ENCODE results near the gene C1orf167. TPM values are rescaled to one million over a fixed set of nuclear protein-coding genes. Genes with fewer than 3 reads are reported as not detected.

C1orf167 gene
- total and polyA plus RNA-seq, 2 of the 13 experiments (the other 11 are each of a cell fraction or from before 2014, with no cell fraction given): not detected

DNA sequence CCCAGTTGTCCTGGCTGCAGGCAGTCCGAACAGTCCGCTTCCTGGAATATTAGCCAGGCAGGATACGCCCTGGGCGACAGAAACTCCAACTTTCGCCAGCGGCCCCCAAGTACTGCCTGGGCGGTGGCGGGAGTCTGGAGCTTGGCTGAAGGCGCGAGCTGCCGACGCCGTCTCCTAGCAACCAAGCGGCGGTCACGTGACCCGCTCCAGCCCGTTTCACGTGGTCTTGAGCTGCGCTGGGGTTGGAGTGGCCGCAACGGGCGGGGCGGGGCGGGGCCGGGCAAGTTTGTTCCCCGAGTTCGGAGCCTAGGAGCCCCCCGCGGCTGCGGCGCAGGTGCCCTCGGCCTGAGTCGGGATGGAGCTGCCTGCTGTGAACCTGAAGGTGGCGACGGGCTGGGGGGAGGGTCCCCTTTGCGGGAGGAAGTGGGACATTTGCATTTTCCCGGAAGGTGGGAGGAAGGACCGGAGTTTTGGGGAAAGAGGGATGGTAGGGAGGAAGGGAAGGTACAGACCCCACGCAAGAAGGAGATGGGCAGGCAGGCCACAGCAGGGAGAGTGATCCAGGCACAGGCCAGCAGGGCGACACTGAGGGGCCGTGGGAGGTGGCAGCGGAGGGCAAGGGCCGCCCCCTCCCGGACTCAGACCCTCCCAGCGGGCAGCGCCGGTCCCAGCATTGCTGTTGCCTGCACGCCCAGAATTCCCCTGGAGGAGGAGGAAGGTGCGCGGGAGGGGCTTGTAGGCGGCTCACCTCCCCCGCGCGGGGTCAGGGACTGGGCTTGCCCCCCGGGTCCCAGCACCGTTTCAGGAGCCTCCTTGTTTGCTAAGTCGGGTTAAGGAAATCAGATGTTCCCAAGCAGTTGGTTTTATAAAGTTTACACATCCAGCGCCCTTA, 25.9 kb upstream of the C1orf167 start, which contains the start of gene AGTRAP (continued):
- TF ChIP-seq, protein P1, sequence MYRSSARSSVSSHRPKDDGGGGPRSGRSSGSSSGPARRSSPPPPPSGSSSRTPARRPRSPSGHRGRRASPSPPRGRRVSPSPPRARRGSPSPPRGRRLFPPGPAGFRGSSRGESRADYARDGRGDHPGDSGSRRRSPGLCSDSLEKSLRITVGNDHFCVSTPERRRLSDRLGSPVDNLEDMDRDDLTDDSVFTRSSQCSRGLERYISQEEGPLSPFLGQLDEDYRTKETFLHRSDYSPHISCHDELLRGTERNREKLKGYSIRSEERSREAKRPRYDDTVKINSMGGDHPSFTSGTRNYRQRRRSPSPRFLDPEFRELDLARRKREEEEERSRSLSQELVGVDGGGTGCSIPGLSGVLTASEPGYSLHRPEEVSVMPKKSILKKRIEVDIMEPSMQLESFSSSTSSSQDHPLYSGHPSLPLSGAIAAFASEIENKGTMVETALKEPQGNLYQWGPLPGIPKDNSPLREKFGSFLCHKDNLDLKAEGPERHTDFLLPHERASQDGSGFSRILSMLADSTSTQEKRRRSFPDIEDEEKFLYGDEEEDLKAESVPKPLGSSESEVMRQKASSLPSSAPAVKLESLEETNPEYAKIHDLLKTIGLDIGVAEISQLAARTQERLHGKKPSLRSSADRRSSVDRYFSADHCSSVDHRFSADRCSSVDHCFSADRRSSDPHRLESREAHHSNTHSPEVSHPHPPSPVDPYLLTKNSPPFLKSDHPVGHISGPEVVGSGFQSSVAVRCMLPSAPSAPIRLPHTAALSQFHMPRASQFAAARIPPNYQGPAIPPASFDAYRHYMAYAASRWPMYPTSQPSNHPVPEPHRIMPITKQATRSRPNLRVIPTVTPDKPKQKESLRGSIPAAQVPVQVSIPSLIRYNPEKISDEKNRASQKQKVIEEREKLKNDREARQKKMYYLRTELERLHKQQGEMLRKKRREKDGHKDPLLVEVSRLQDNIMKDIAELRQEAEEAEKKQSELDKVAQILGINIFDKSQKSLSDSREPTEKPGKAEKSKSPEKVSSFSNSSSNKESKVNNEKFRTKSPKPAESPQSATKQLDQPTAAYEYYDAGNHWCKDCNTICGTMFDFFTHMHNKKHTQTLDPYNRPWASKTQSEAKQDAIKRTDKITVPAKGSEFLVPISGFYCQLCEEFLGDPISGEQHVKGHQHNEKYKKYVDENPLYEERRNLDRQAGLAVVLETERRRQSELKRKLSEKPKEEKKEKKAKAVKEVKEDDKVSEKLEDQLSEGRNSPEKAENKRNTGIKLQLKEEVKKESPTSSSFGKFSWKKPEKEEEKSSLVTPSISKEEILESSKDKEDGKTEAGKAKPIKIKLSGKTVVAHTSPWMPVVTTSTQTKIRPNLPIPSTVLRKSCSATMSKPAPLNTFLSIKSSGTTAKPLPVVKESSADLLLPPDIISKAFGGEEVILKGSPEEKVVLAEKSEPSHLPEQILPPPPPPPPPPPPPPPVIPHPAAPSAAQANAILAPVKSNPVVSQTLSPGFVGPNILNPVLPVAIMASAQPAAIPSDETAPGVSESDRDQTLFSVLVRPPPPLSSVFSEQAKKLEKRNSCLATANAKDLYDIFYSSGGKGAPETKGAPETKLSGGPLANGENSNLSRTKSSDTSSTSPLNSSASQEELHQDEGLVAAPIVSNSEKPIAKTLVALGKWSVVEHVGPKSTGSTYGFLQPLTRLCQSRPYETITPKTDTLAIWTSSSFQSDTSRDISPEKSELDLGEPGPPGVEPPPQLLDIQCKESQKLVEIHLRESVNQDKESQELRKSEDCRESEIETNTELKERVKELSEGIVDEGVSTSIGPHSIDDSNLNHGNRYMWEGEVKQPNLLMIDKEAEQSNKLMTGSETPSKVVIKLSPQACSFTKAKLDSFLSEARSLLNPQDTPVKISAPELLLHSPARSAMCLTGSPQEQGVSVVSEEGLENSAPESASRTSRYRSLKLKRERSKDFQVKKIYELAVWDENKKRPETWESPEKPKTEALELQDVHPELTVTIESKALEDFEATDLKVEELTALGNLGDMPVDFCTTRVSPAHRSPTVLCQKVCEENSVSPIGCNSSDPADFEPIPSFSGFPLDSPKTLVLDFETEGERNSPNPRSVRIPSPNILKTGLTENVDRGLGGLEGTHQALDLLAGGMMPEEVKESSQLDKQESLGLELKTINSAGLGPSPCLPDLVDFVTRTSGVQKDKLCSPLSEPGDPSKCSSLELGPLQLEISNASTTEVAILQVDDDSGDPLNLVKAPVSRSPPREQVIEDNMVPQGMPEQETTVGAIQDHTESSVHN (CRISPR knock-in tag; IDR thresholded peaks at IDR 0.05): 0 out of 2 replicates have a peak, but pooled peaks have one; percentile 14
- TF ChIP-seq HOXA7 (CRISPR knock-in tag; IDR thresholded peaks at IDR 0.05): no peak
- TF ChIP-seq, protein P2, sequence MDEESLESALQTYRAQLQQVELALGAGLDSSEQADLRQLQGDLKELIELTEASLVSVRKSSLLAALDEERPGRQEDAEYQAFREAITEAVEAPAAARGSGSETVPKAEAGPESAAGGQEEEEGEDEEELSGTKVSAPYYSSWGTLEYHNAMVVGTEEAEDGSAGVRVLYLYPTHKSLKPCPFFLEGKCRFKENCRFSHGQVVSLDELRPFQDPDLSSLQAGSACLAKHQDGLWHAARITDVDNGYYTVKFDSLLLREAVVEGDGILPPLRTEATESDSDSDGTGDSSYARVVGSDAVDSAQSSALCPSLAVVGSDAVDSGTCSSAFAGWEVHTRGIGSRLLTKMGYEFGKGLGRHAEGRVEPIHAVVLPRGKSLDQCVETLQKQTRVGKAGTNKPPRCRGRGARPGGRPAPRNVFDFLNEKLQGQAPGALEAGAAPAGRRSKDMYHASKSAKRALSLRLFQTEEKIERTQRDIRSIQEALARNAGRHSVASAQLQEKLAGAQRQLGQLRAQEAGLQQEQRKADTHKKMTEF (CRISPR knock-in tag; IDR thresholded peaks at IDR 0.05): peak; percentile 65; the same call in 1 of the 2 replicates
- TF ChIP-seq, protein P3, sequence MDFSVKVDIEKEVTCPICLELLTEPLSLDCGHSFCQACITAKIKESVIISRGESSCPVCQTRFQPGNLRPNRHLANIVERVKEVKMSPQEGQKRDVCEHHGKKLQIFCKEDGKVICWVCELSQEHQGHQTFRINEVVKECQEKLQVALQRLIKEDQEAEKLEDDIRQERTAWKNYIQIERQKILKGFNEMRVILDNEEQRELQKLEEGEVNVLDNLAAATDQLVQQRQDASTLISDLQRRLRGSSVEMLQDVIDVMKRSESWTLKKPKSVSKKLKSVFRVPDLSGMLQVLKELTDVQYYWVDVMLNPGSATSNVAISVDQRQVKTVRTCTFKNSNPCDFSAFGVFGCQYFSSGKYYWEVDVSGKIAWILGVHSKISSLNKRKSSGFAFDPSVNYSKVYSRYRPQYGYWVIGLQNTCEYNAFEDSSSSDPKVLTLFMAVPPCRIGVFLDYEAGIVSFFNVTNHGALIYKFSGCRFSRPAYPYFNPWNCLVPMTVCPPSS (IDR thresholded peaks at IDR 0.05): no peak
- no peak for TF ChIP-seq ZNF564 (CRISPR knock-in tag; IDR thresholded peaks at IDR 0.05)
- TF ChIP-seq, protein P4, sequence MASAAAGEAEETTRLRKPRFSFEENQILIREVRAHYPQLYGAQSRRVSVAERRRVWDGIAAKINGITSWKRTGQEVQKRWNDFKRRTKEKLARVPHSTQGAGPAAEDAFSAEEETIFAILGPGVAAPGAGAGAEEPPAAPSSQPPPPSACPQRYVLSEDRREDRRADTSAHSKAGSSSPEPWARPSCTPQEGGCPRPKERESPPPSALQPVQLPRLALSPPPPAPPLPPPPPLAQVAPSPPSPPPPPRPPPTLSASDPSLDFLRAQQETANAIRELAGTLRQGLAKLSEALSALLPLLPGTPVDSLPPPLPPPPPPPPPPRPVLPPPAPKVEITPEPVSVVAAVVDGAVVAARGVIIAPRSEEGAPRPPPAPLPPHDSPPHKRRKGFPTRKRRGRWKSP (CRISPR knock-in tag; IDR thresholded peaks at IDR 0.05): peak; percentile 51
- TF ChIP-seq HCFC1 (IDR thresholded peaks at IDR 0.05; ENCODE audit: low read depth, low read length): 0 out of 2 replicates have a peak, but pooled peaks have one; percentile 14
- no peak for TF ChIP-seq ADNP (CRISPR knock-in tag; IDR thresholded peaks at IDR 0.05)
- no peak for TF ChIP-seq PHB2 (IDR thresholded peaks at IDR 0.05; ENCODE audit: partially characterized antibody)
- TF ChIP-seq KDM2A (CRISPR knock-in tag; IDR thresholded peaks at IDR 0.05; ENCODE audit: borderline replicate concordance, low read depth): no peak; the same call in 1 of the 2 replicates
- TF ChIP-seq ZKSCAN5 (CRISPR knock-in tag; IDR thresholded peaks at IDR 0.05): no peak
- no peak for TF ChIP-seq TOE1 (CRISPR knock-in tag; IDR thresholded peaks at IDR 0.05)
- TF ChIP-seq NCOA5 (CRISPR knock-in tag; IDR thresholded peaks at IDR 0.05): no peak
- no peak for TF ChIP-seq NR1H2 (CRISPR knock-in tag; IDR thresholded peaks at IDR 0.05; ENCODE audit: borderline replicate concordance, low read depth)
- TF ChIP-seq, protein P5, sequence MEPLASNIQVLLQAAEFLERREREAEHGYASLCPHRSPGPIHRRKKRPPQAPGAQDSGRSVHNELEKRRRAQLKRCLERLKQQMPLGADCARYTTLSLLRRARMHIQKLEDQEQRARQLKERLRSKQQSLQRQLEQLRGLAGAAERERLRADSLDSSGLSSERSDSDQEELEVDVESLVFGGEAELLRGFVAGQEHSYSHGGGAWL (CRISPR knock-in tag; IDR thresholded peaks at IDR 0.05): no peak
- TF ChIP-seq ZNF225 (CRISPR knock-in tag; IDR thresholded peaks at IDR 0.05): 0 out of 2 replicates have a peak, but pooled peaks have one; percentile 55

Data from HepG2 (cell line).